ENCODE data around the gene ARL6IP4. TPM values are rescaled to one million over a fixed set of nuclear protein-coding genes. Genes with fewer than 3 reads are reported as not detected.

Gene ARL6IP4
- total RNA-seq, 1 donor from 2014 or later, result 163 TPM

- CTCF ChIA-PET, result no interaction called here
- peaks cover 4% of the 10 kb centered on the region for H3K4me1 Mint-ChIP-seq
- no peak for DNase-seq
- no peaks in the 10 kb centered on the region for H3K9me3 Mint-ChIP-seq
- no peak for TF ChIP-seq CTCF (IDR thresholded peaks at IDR 0.05)
- H3K27me3 Mint-ChIP-seq, result no peaks in the 10 kb centered on the region
- H3K27ac Mint-ChIP-seq, result no peak overlapping the region
- intact Hi-C loops (cut with micrococcal nuclease), result no loop called here
- H3K36me3 Mint-ChIP-seq (ENCODE audit: low read depth), result peaks cover 5% of the 10 kb centered on the region
- no peak overlapping the region for H3K4me3 Mint-ChIP-seq
- ATAC-seq (ENCODE audit: low read depth), result no peak
- POLR2A ChIA-PET, result interaction anchor here (1.2 to 1.5 kb wide), 2 partner anchors 11 to 16 kb away, joined by 3 read pairs; partner anchors contain the start of genes ARL6IP4 and OGFOD2
Measured at GRCh38 chr12:122990561-122990960, 10.1 kb downstream of the ARL6IP4 start.

GRCh38 chr12:122990961-122991622 lies 10.6 kb downstream of the ARL6IP4 start:
- intact Hi-C loops (cut with micrococcal nuclease), result no loop called here
- Mint-ChIP-seq H3K4me3 (no peak overlapping the region), H3K36me3 (ENCODE audit: low read depth) (peaks cover 5% of the 10 kb centered on the region), H3K27ac (no peak overlapping the region), H3K9me3 (no peaks in the 10 kb centered on the region), H3K4me1 (peaks cover 4% of the 10 kb centered on the region), H3K27me3 (no peaks in the 10 kb centered on the region)
- DNase-seq (no peak), ATAC-seq (ENCODE audit: low read depth) (no peak)
- TF ChIP-seq CTCF (IDR thresholded peaks at IDR 0.05), result no peak
- POLR2A ChIA-PET, result interaction anchor here (1.5 kb wide), 1 partner anchor 11 kb away, joined by 3 read pairs; the partner anchor contains the start of gene ARL6IP4
- CTCF ChIA-PET, result no interaction called here

- POLR2A ChIA-PET, result no interaction called here
- H3K27me3 Mint-ChIP-seq, result no peaks in the 10 kb centered on the region
- peaks cover 4% of the 10 kb centered on the region for H3K4me1 Mint-ChIP-seq
- TF ChIP-seq CTCF (IDR thresholded peaks at IDR 0.05), result no peak
- no peak overlapping the region for H3K4me3 Mint-ChIP-seq
- DNase-seq (no peak), ATAC-seq (ENCODE audit: low read depth) (no peak)
- H3K9me3 Mint-ChIP-seq, result no peaks in the 10 kb centered on the region
- H3K36me3 Mint-ChIP-seq (ENCODE audit: low read depth), result peaks cover 3% of the 10 kb centered on the region
- no peak overlapping the region for H3K27ac Mint-ChIP-seq
- CTCF ChIA-PET, result no interaction called here
- intact Hi-C loops (cut with micrococcal nuclease), result no loop called here
Measured at GRCh38 chr12:122991623-122992275, 11.3 kb downstream of the ARL6IP4 start.

- H3K36me3 Mint-ChIP-seq (ENCODE audit: low read depth), result peaks cover 3% of the 10 kb centered on the region
- intact Hi-C loops (cut with micrococcal nuclease), result no loop called here
- H3K4me3 Mint-ChIP-seq, result no peak overlapping the region
- no peak overlapping the region for H3K27ac Mint-ChIP-seq
- ChIA-PET CTCF (no interaction called here), POLR2A (no interaction called here)
- no peaks in the 10 kb centered on the region for H3K9me3 Mint-ChIP-seq
- no peaks in the 10 kb centered on the region for H3K27me3 Mint-ChIP-seq
- no peak for TF ChIP-seq CTCF (IDR thresholded peaks at IDR 0.05)
- no peak for DNase-seq
- peaks cover 4% of the 10 kb centered on the region for H3K4me1 Mint-ChIP-seq
- no peak for ATAC-seq (ENCODE audit: low read depth)
Measured at GRCh38 chr12:122992386-122992785, 11.9 kb downstream of the ARL6IP4 start.

- Mint-ChIP-seq H3K4me3 (no peak overlapping the region), H3K36me3 (ENCODE audit: low read depth) (no peaks in the 10 kb centered on the region), H3K9me3 (no peaks in the 10 kb centered on the region), H3K27me3 (no peaks in the 10 kb centered on the region), H3K27ac (no peak overlapping the region), H3K4me1 (peaks cover 4% of the 10 kb centered on the region)
- no peak for ATAC-seq (ENCODE audit: low read depth)
- ChIA-PET CTCF (no interaction called here), POLR2A (no interaction called here)
- no peak for DNase-seq
- no peak for TF ChIP-seq CTCF (IDR thresholded peaks at IDR 0.05)
- intact Hi-C loops (cut with micrococcal nuclease), result no loop called here
Measured at GRCh38 chr12:122994140-122994675, 13.7 kb downstream of the ARL6IP4 start.
